Erythroblast (primary cell): ENCODE measurements around the gene PRAMEF5.
"Not testable (repeated sequence)": the region's sequence is repeated elsewhere in the genome, so short reads cannot be mapped to it uniquely, and the experiment has no call there.

Experiments used
- GATA1 ChIP-seq: IDR thresholded peaks from 2 replicates; pipeline ENCODE4 v1.6.1; 2011; ENCODE audit warnings: low read depth, mild to moderate bottlenecking, control low read depth, low read length, moderate library complexity
- POLR2A ChIP-seq: IDR thresholded peaks from 2 replicates; pipeline ENCODE4 v1.6.1; 2011; ENCODE audit warnings: mild to moderate bottlenecking, low read length

DNA sequence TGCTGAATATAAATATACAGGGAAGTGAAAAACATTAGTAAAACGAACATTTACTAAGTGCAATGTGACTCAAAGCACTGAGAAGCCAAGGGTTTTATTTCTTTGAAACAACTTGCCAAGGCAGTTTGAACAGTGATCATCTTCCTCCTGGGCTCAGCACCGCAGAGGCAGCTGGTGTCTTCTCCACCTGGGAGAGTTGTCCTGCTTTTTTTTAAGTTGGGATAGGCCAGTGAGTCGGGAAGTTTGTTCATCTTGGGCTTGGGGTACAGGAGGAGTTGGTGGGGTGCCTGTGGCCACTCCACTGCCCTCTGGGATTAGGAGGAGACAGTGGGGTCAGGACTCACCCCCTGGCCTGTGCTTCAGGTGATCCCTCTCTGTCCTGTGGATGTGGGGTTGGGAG lies 35.0 kb downstream of the PRAMEF5 start:
- not testable (repeated sequence) for TF ChIP-seq POLR2A, GATA1
